GM21717 (cell line): Measurements from ENCODE around the gene HACD1.
"Not testable (repeated sequence)": the region's sequence is repeated elsewhere in the genome, so short reads cannot be mapped to it uniquely, and the experiment has no call there.

Source experiments
- ATAC-seq: cut with Tn5 transposase; IDR thresholded peaks from one replicate; pipeline ENCODE4 v1.9.1; 2021; ENCODE audit warnings: mild to moderate bottlenecking, moderate library complexity; ENCODE audit not compliant: unreplicated experiment

HACD1 gene

GRCh38 chr10:17587321-17587720 lies 29.9 kb downstream of the HACD1 start:
- not testable (repeated sequence) for ATAC-seq

DNA sequence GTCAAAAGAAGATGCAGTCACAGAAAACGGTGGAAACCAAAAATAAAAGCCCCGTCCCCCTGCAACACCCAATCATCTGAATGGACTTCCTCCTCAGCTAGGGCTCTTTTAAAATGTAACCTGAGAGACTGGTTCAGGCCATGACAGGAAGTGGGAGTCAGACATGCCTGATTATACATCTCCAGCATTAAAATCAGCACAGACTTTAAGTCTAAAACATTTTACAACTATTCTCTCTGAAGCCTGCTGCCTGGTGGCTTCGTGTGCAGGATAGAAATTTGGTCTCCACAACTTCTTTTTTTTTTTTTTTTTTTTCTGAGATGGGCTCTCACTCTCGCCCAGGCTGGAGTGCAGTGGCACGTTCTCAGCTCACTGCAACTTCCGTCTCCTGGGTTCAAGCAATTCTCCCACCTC lies 30.3 kb downstream of the HACD1 start:
- no peak for ATAC-seq

DNA sequence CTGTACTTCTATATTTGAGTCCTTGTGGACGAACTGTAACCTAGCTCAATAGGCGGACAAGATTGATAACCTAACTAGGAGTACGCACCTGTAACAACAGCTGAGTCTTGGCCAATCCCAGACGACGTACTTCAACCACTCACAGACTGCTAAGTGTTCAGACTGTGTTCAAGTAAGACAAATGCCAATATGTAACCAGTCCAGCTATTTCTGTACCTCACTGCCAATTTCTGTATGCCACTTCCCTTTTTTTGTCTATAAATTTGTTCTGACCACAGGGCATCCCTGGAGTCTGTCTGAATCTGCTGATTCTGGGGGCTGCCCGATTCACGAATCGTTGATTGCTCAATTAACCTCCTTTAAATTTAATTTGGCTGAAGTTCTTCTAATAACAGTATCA lies 32.2 kb downstream of the HACD1 start:
- ATAC-seq, result peak; percentile 74

DNA sequence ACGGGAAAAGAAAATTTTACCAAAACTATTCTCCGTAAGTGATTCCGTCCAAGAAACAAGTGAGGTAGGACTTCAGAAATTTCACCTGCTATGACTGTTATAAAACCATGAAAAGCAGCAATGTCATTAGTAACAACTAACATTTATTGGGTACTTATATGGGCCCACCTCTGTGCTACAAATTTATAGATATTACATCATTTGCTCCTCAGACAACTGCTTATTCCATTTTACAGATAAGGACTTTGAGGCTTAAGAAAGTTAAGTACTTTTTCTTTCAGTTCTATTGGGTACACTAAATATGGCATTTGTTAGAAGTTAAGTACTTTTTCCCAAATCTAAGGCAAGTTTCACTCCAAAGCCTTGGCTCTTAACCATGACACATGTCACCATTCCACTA lies 36.3 kb downstream of the HACD1 start:
- ATAC-seq, result no peak

DNA sequence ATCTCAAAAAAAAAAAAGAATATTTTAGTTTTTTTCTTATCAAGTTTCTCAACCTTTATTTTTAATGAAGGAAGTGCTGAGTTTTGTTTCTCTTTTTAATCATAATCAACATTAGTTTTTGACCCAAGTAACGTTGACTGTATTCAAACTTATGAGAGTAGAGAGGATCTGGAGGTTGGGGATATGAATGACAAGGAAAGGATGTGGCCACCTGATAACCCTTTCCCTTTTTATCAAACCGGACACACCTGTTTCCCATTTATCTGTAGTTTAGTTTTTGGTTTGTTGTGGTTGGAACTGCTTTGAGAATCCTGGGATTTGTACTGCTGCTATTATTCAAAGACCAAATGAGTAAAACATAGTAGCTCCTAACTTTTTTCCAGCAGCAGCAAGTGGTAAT lies 38.6 kb downstream of the HACD1 start:
- no peak for ATAC-seq

DNA sequence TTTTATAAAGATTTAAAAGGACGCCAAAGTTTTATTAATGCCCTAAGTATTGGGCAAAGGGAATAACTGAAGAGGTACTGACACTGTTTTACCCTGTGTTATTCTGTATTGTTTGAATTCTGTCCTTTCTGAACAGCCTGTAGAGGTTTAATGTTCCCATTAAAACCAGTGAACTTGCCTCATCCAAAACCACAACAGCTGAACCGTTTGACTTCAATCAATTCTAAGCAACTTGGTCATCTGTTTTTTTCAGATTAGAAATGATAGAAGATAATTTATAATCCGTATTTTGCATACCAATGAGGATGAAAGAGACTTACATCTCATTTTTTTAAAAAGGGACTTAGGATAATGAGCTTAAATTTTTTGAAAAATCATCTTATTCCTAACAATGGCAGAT lies 40.4 kb downstream of the HACD1 start:
- ATAC-seq, result no peak

GRCh38 chr10:17564911-17565310 lies 52.3 kb downstream of the HACD1 start:
- ATAC-seq, result no peak

- ATAC-seq, result no peak
Observed at GRCh38 chr10:17563452-17563851, 53.7 kb downstream of the HACD1 start.

DNA sequence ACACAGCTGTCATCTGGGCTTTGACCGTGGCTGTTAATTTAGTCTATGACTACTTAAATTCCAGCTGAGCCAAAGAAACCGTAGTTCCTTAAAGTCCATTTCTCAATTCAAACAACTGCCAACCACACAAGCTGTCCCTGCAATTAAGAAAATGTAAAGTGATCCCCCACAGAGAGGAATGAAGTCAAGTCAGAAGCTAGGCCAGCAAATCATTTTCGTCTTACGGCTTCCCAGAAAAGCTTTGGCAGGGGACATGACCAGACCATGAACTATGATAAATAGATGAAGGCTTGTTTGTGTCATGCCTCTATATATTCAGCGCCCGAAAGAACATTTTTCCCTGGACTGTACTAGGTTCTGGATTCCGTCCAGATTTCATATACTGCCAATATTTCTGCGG lies 54.6 kb downstream of the HACD1 start:
- ATAC-seq, result no peak

GRCh38 chr10:17561111-17561510 lies 56.1 kb downstream of the HACD1 start:
- no peak for ATAC-seq

GRCh38 chr10:17557459-17557858 lies 59.7 kb downstream of the HACD1 start:
- no peak for ATAC-seq

DNA sequence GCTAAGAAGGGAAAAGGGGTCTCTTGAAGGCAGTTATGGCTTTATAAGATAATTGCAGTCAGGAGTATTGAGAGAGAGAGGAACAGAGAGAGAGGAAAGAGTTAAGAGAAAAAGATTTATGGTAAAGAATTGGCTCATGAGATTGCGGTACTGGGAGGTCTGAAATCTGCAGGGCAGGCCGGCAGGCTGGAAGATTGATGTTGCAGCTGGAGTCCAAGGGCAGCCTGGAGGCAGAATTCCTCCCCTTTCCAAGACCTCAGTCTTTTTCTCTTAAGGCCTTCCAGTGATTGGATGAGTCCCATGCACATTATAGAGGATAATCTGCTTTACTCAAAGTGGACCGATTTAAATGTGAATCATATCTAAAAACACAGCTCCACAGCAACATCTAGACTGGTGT lies 68.4 kb downstream of the HACD1 start:
- ATAC-seq, result no peak

- no peak for ATAC-seq
Observed at GRCh38 chr10:17548162-17548561, 69.0 kb downstream of the HACD1 start.

DNA sequence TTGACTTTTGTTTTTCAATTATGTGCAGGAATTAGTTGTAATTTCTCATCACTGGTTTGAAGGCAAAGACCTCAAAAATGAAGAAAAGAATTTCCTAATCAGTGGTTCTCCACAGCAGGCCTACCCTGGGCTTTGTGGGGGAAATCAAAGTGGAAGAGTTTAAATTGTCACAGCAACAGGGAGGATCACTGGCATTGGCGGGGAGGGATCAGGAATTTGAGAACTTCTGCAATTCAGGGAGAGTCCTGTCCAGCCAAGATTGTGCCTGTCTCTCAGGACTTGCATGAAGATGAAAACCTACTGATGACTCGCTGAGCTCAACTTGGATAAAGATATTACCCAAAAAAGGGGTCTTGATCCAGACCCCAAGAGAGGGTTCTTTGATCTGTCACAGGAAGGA lies 70.1 kb downstream of the HACD1 start:
- ATAC-seq, result no peak

DNA sequence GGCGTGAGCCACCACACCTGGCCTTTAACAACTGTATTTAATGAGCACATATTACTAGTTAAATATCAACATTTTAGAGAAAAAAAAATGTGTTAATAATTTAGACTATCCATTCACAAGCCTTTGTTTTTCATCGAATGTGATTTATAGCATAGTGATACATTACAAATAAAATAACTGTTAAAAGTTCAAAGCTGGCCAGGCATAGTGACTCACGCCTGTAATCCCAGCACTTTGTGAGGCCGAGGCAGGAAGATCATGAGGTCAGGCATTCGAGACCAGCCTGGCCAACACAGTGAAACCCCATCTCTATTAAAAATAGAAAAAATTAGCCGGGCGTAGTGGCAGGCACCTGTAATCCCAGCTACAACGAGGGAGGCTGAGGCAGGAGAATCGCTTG lies 72.7 kb downstream of the HACD1 start:
- ATAC-seq, result no peak
